ENCODE data around the gene CIAO3.

The CIAO3 gene

GRCh38 chr16:775236-775796 lies 34.5 kb upstream of the CIAO3 start:
- DNase-seq (ENCODE audit: low spot score): no peak

GRCh38 chr16:774086-775001 lies 33.5 kb upstream of the CIAO3 start:
- DNase-seq (ENCODE audit: low spot score): no peak

GRCh38 chr16:772959-773358 lies 32.2 kb upstream of the CIAO3 start:
- DNase-seq (ENCODE audit: low spot score): no peak

- no peak for DNase-seq (ENCODE audit: low spot score)
Observed at GRCh38 chr16:770411-770810, 29.6 kb upstream of the CIAO3 start.

- DNase-seq (ENCODE audit: low spot score): no peak
Observed at GRCh38 chr16:769934-770333, 29.1 kb upstream of the CIAO3 start.

GRCh38 chr16:769184-769784 lies 28.5 kb upstream of the CIAO3 start:
- DNase-seq (ENCODE audit: low spot score): peak; percentile 30

GRCh38 chr16:768428-768827 lies 27.6 kb upstream of the CIAO3 start:
- DNase-seq (ENCODE audit: low spot score): no peak

GRCh38 chr16:767743-768235 lies 27.0 kb upstream of the CIAO3 start:
- DNase-seq (ENCODE audit: low spot score): no peak

GRCh38 chr16:766820-767640 lies 26.2 kb upstream of the CIAO3 start:
- no peak for DNase-seq (ENCODE audit: low spot score)

- no peak for DNase-seq (ENCODE audit: low spot score)
Observed at GRCh38 chr16:766008-766819, 25.4 kb upstream of the CIAO3 start.

GRCh38 chr16:765488-765865 lies 24.7 kb upstream of the CIAO3 start:
- no peak for DNase-seq (ENCODE audit: low spot score)

GRCh38 chr16:764848-765487 lies 24.2 kb upstream of the CIAO3 start:
- no peak for DNase-seq (ENCODE audit: low spot score)

GRCh38 chr16:764184-764750 lies 23.5 kb upstream of the CIAO3 start:
- no peak for DNase-seq (ENCODE audit: low spot score)

GRCh38 chr16:763369-764183 lies 22.8 kb upstream of the CIAO3 start:
- no peak for DNase-seq (ENCODE audit: low spot score)

- no peak for DNase-seq (ENCODE audit: low spot score)
Observed at GRCh38 chr16:762595-763268, 21.9 kb upstream of the CIAO3 start.

- DNase-seq (ENCODE audit: low spot score): no peak
Observed at GRCh38 chr16:761625-762513, 21.1 kb upstream of the CIAO3 start.

GRCh38 chr16:760545-761343 lies 19.9 kb upstream of the CIAO3 start, which contains the start of gene MSLN:
MSLN (plus strand) TSS chr16:760734; CDS start chr16:762681, 1,947 bp downstream.
- DNase-seq (ENCODE audit: low spot score): no peak

Data from cerebellar cortex (tissue), 1 donor.